HAP-1 (cell line): ENCODE measurements around the gene PARP1.

Source experiments
- DNase-seq, 2 experiments: peaks; one replicate each; pipeline ENCODE4 v3.0.0-alpha.2; 2016 to 2020; ENCODE audit warnings: low spot score in 2 of 2
- H3K27me3 ChIP-seq: fragments of 250-450 bp; sonication (Bioruptor Pico); 2 replicates; pipeline ENCODE4 v1.5.1; 2020; ENCODE audit warnings: low read depth, mild to moderate bottlenecking, moderate library complexity
- H3K36me3 ChIP-seq: fragments of 250-450 bp; sonication (Bioruptor Pico); replicated peaks from 2 replicates; pipeline ENCODE4 v1.5.1; 2020; ENCODE audit warnings: mild to moderate bottlenecking
- H3K4me1 ChIP-seq: fragments of 250-450 bp; sonication (Bioruptor Pico); 2 replicates; pipeline ENCODE4 v1.5.1; 2020; ENCODE audit warnings: mild to moderate bottlenecking
- H3K4me3 ChIP-seq: fragments of 250-450 bp; sonication (Bioruptor Pico); 2 replicates; pipeline ENCODE4 v1.5.1; 2020; ENCODE audit warnings: mild to moderate bottlenecking, moderate library complexity
- H3K9me3 ChIP-seq: fragments of 250-450 bp; sonication (Bioruptor Pico); 2 replicates; pipeline ENCODE4 v1.5.1; 2020; ENCODE audit warnings: mild to moderate bottlenecking, moderate library complexity
- in situ Hi-C: fragments of 300-500 bp; cut with MboI; formaldehyde crosslinking; loops from 3 replicates; pipeline ENCODE4 v1.14.3; 2020; ENCODE audit warnings: low sequenced_read_pairs, inconsistent platforms, mixed read lengths

Gene PARP1

GRCh38 chr1:226394462-226394861 is 13.4 kb downstream of the PARP1 start:
- no peaks in the 10 kb centered on the region for H3K27me3 ChIP-seq
- peaks cover 83% of the 10 kb centered on the region for H3K36me3 ChIP-seq
- in situ Hi-C loops: no loop called here
- no peaks in the 10 kb centered on the region for H3K4me1 ChIP-seq
- H3K4me3 ChIP-seq: no peak overlapping the region
- DNase-seq: no peak
- H3K9me3 ChIP-seq: no peaks in the 10 kb centered on the region

DNA sequence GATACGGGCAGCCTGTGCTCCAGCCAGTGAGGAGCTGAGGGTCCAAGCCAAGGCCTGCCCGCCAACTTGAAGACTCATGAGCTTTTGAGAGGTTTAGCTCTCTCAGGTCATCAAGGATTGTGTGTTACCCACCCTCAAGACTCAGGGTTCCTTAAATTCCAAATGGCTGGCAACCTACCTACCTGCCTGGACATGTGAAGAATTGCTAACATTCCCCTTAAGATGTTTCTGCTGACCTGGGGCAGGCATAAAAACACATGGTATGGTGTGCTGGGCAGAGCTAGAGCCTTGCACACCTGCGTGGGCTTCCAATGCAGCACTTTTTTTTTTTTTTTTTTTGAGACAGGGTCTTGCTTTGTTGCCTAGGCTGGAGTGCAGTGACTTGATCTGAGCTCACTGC is 17.2 kb downstream of the PARP1 start:
- no peak overlapping the region for H3K4me3 ChIP-seq
- H3K27me3 ChIP-seq: no peaks in the 10 kb centered on the region
- no peaks in the 10 kb centered on the region for H3K9me3 ChIP-seq
- H3K4me1 ChIP-seq: no peaks in the 10 kb centered on the region
- H3K36me3 ChIP-seq: peaks cover 96% of the 10 kb centered on the region
- no peak for DNase-seq
- in situ Hi-C loops: no loop called here

DNA sequence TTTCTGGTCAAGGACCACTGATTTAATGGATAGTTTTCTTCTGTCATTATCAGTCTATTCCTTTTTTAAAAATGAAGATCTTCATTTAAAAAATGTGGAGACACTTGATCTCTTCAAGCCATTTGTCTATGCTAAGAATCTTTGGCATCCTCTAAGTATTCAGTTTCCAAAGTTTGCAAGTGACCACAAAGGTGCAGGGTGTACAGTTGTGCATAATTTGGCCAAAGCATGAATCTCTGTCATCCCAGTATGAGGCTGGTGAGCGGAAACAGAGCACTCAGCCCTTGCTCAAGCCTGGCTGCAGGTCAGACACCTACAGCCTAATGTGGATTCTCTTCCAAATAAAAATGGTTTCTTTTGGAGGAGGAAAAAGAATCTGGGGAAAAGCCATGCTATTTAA is 19.8 kb downstream of the PARP1 start:
- no peak for DNase-seq
- Histone ChIP-seq H3K9me3 (no peaks in the 10 kb centered on the region), H3K36me3 (peaks cover 99% of the 10 kb centered on the region), H3K4me3 (no peak overlapping the region), H3K27me3 (no peaks in the 10 kb centered on the region), H3K4me1 (no peaks in the 10 kb centered on the region)
- in situ Hi-C loops: no loop called here

- in situ Hi-C loops: no loop called here
- H3K9me3 ChIP-seq: no peaks in the 10 kb centered on the region
- no peaks in the 10 kb centered on the region for H3K27me3 ChIP-seq
- H3K4me3 ChIP-seq: no peak overlapping the region
- H3K4me1 ChIP-seq: no peaks in the 10 kb centered on the region
- DNase-seq: no peak
- peaks cover 99% of the 10 kb centered on the region for H3K36me3 ChIP-seq
These were observed 23.2 kb downstream of the PARP1 start for GRCh38 chr1:226384717-226385116.

DNA sequence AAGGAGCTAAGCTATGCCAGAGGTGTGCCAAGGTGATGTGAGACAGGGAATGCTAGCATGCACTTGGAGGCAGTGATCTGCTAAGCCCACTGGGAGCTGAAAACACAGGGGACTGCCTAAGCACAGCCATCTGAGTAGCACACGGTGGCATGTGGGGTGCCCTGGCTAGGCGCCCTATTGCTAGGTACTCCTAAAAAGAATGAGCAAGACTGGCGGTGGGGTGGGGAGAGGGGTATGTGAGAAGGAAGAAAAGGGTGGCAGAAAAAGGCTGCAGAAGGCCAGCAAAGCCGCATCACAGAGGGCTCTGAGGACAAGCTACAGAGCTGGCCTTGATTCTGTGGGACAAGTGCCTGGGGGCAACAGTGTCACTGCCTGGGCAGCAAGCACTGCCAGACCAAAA is 23.9 kb downstream of the PARP1 start:
- H3K27me3 ChIP-seq: no peaks in the 10 kb centered on the region
- no peaks in the 10 kb centered on the region for H3K4me1 ChIP-seq
- peaks cover 99% of the 10 kb centered on the region for H3K36me3 ChIP-seq
- DNase-seq: no peak
- in situ Hi-C loops: no loop called here
- H3K9me3 ChIP-seq: no peaks in the 10 kb centered on the region
- H3K4me3 ChIP-seq: no peak overlapping the region

- peaks cover 100% of the 10 kb centered on the region for H3K36me3 ChIP-seq
- no peak for DNase-seq
- H3K27me3 ChIP-seq: no peaks in the 10 kb centered on the region
- in situ Hi-C loops: no loop called here
- no peaks in the 10 kb centered on the region for H3K4me1 ChIP-seq
- no peak overlapping the region for H3K4me3 ChIP-seq
- H3K9me3 ChIP-seq: no peaks in the 10 kb centered on the region
These were observed 25.9 kb downstream of the PARP1 start for GRCh38 chr1:226382030-226382429.

GRCh38 chr1:226381226-226381998 is 26.5 kb downstream of the PARP1 start:
- Histone ChIP-seq H3K36me3 (peaks cover 100% of the 10 kb centered on the region), H3K9me3 (no peaks in the 10 kb centered on the region), H3K4me3 (no peak overlapping the region), H3K27me3 (no peaks in the 10 kb centered on the region), H3K4me1 (no peaks in the 10 kb centered on the region)
- no peak for DNase-seq
- in situ Hi-C loops: no loop called here

- H3K36me3 ChIP-seq: peaks cover 100% of the 10 kb centered on the region
- H3K27me3 ChIP-seq: no peaks in the 10 kb centered on the region
- no peaks in the 10 kb centered on the region for H3K9me3 ChIP-seq
- DNase-seq: no peak
- no peak overlapping the region for H3K4me3 ChIP-seq
- no peaks in the 10 kb centered on the region for H3K4me1 ChIP-seq
- in situ Hi-C loops: no loop called here
These were observed 29.8 kb downstream of the PARP1 start for GRCh38 chr1:226378071-226378470.

GRCh38 chr1:226376300-226376699 is 31.6 kb downstream of the PARP1 start:
- no peak for DNase-seq
- Histone ChIP-seq H3K27me3 (no peaks in the 10 kb centered on the region), H3K9me3 (no peaks in the 10 kb centered on the region), H3K36me3 (peaks cover 100% of the 10 kb centered on the region), H3K4me1 (no peaks in the 10 kb centered on the region), H3K4me3 (no peak overlapping the region)
- in situ Hi-C loops: no loop called here

- no peak overlapping the region for H3K4me3 ChIP-seq
- H3K4me1 ChIP-seq: no peaks in the 10 kb centered on the region
- no peak for DNase-seq
- peaks cover 88% of the 10 kb centered on the region for H3K36me3 ChIP-seq
- H3K9me3 ChIP-seq: no peaks in the 10 kb centered on the region
- in situ Hi-C loops: no loop called here
- H3K27me3 ChIP-seq: no peaks in the 10 kb centered on the region
These were observed 34.5 kb downstream of the PARP1 start for GRCh38 chr1:226373376-226373775.

- Histone ChIP-seq H3K9me3 (no peaks in the 10 kb centered on the region), H3K27me3 (no peaks in the 10 kb centered on the region), H3K4me1 (no peaks in the 10 kb centered on the region), H3K4me3 (no peak overlapping the region), H3K36me3 (peaks cover 88% of the 10 kb centered on the region)
- in situ Hi-C loops: no loop called here
- no peak for DNase-seq
These were observed 35.0 kb downstream of the PARP1 start for GRCh38 chr1:226372885-226373284.

DNA sequence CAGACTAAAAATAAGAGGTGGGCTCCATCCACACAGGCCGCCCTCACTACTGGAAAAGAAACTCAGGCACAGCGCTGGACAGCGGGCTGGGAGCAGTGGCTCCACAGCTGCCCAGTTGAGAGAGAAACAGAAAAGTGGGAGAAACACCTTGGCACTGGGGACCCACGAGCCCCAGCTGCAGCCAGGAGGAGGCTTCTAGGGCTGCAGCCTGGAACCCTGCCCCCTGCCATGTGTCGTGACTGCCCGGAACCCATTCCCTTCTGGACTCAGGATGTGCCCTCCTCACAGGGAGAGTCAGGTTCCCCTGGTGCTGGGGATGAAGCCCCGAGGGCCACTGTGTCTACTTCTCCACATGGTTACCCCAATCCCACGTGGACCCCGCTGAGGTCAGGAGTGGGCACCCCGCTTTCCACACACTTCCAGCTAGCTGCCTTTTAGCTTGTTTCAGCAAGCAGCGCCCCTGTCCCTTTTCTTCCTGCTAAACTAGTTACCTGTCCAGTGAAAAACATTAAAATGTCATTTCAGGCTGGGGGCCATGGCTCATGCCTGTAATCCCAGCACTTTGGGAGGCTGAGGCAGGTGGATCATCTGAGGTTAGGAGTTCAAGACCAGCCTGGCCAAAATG is 35.9 kb downstream of the PARP1 start:
- Histone ChIP-seq H3K36me3 (peaks cover 88% of the 10 kb centered on the region), H3K27me3 (no peaks in the 10 kb centered on the region), H3K4me3 (no peak overlapping the region), H3K4me1 (no peaks in the 10 kb centered on the region), H3K9me3 (no peaks in the 10 kb centered on the region)
- no peak for DNase-seq
- in situ Hi-C loops: no loop called here

DNA sequence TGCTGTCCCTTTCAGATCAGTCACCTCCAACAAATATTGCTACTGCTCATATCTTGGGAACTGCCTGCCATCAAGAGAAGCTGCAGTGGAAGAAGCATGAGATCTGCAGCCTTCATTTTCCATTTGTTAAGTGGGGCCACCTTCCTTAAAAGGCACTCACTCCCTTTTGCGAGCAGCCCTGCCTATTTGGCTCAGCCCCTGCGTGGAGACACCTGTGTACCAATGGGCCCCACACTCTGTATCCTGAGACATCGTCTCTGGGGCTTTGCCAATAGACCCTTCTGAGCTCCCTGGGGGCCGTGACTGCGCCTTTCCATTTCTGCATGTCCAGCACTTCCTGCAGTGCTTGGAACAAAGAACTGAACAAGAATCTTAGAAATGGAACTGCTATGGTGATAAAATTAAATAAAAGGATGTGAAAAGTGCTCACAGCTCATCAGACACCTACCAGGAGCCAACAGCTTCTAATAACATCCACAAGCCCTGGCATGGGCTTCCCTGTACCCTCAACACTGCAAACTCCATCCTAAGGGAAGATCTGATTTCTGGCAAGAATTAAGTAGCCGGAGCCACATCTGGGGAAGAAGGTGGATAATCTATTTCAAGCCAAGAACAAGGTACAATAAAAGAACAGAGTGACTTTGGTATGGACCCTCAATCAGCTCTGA is 36.7 kb downstream of the PARP1 start:
- Histone ChIP-seq H3K4me3 (no peak overlapping the region), H3K4me1 (no peaks in the 10 kb centered on the region), H3K36me3 (peaks cover 88% of the 10 kb centered on the region), H3K27me3 (no peaks in the 10 kb centered on the region), H3K9me3 (no peaks in the 10 kb centered on the region)
- DNase-seq: no peak
- in situ Hi-C loops: no loop called here

GRCh38 chr1:226370144-226370923 is 37.6 kb downstream of the PARP1 start:
- Histone ChIP-seq H3K27me3 (no peaks in the 10 kb centered on the region), H3K36me3 (peaks cover 86% of the 10 kb centered on the region), H3K4me3 (no peak overlapping the region), H3K9me3 (no peaks in the 10 kb centered on the region), H3K4me1 (no peaks in the 10 kb centered on the region)
- no peak for DNase-seq
- in situ Hi-C loops: no loop called here
